Fibroblast of lung (primary cell): Measurements from ENCODE around the gene APOA1. TPM values are rescaled to one million over a fixed set of nuclear protein-coding genes. Genes with fewer than 3 reads are reported as not detected.
A peak's percentile ranks its signal among the peaks of the same experiment; 100 is the strongest.

ENCODE experiments used
- DNase-seq, 2 donors: peaks; one replicate each; pipeline versions ENCODE4 v3.0.0 to v3.0.0-alpha.2; 2010; ENCODE audit warnings: low read depth in 2 of 2
- H2AFZ ChIP-seq: 2 replicates; pipeline ENCODE4 v1.5.1; 2012; ENCODE audit warnings: low read length, control low read depth, inconsistent platforms
- H3K27ac ChIP-seq: 2 replicates; pipeline ENCODE4 v1.5.1; 2011; ENCODE audit warnings: low read length, control low read depth; ENCODE audit not compliant: insufficient read depth
- H3K27me3 ChIP-seq: 2 replicates; pipeline ENCODE4 v1.5.1; 2011; ENCODE audit warnings: mild to moderate bottlenecking, low read length; ENCODE audit not compliant: control insufficient read depth, insufficient read depth
- H3K36me3 ChIP-seq: 2 replicates; pipeline ENCODE4 v1.5.1; 2011; ENCODE audit warnings: low read length; ENCODE audit not compliant: control insufficient read depth, insufficient read depth
- H3K4me1 ChIP-seq: 2 replicates; pipeline ENCODE4 v1.5.1; 2011; ENCODE audit warnings: low read length; ENCODE audit not compliant: control insufficient read depth, insufficient read depth; ENCODE audit errors: extremely low read depth
- H3K4me2 ChIP-seq: 2 replicates; pipeline ENCODE4 v1.5.1; 2011; ENCODE audit warnings: low read length, control low read depth; ENCODE audit not compliant: insufficient read depth; ENCODE audit errors: extremely low read depth
- H3K4me3 ChIP-seq, 4 experiments: fragments of 200-600 bp in 1 of 4; sonication (generic) in 1 of 4; replicated peaks in 1 of 4; 2 replicates each; pipeline ENCODE4 v1.5.1; 2011 to 2016; ENCODE audit warnings: low read length in 4 of 4, low read depth in 3 of 4, mild to moderate bottlenecking in 3 of 4, control low read depth in 2 of 4, inconsistent platforms in 1 of 4, mixed read lengths in 1 of 4; ENCODE audit not compliant: insufficient read depth in 1 of 4; ENCODE audit errors: control extremely low read depth in 1 of 4
- H3K79me2 ChIP-seq: 2 replicates; pipeline ENCODE4 v1.5.1; 2012; ENCODE audit warnings: mild to moderate bottlenecking, low read length, inconsistent platforms; ENCODE audit not compliant: control insufficient read depth, insufficient read depth
- H3K9ac ChIP-seq: 2 replicates; pipeline ENCODE4 v1.5.1; 2011; ENCODE audit warnings: mild to moderate bottlenecking, low read length, control low read depth; ENCODE audit not compliant: insufficient read depth
- H3K9me3 ChIP-seq: 2 replicates; pipeline ENCODE4 v1.5.1; 2012; ENCODE audit warnings: low read depth, low read length; ENCODE audit not compliant: control insufficient read depth, insufficient read depth
- H4K20me1 ChIP-seq: 2 replicates; pipeline ENCODE4 v1.5.1; 2011; ENCODE audit warnings: low read length; ENCODE audit not compliant: control insufficient read depth, insufficient read depth; ENCODE audit errors: extremely low read depth
- CTCF ChIP-seq, 2 donors: IDR thresholded peaks in 1 of 2; conservative IDR thresholded peaks in 1 of 2; 1 replicate in 1 of 2; 2 replicates in 1 of 2; pipeline ENCODE4 v1.5.1; 2011 to 2012; ENCODE audit warnings: low read length in 2 of 2, control low read depth in 1 of 2, inconsistent platforms in 1 of 2, low read depth in 1 of 2, mild to moderate bottlenecking in 1 of 2
- EZH2 ChIP-seq: IDR thresholded peaks from 2 replicates; pipeline ENCODE4 v1.5.1; 2012; ENCODE audit warnings: low read length, control low read depth, mild to moderate bottlenecking; ENCODE audit errors: missing control alignments
- polyA plus RNA-seq, 2 donors: library from polyadenylated mRNA; depleted of rRNA in 1 of 2; stranded (reverse) in 1 of 2; unstranded in 1 of 2; fragments of >200 nt; gene quantifications; 2 replicates each; pipeline ENCODE4 v1.2.1, GENCODE V29; 2011 to 2012; ENCODE audit warnings: missing spikeins in 1 of 2
- total RNA-seq: library from RNA; depleted of rRNA; stranded (reverse); fragments of >200 nt; gene quantifications from 2 replicates; pipeline ENCODE4 v1.2.1, GENCODE V29; 2014

Gene APOA1
- total and polyA plus RNA-seq, 2 donors (not counting 1 experiment from before 2014, with no cell fraction given): 0.05 TPM; not detected in 1

GRCh38 chr11:116852261-116853031, 15.0 kb upstream of the APOA1 start:
- no peak overlapping the region for H2AFZ ChIP-seq
- peak overlapping the region; percentile 28 for H3K4me2 ChIP-seq
- peaks cover 20% of the 10 kb centered on the region for H3K4me1 ChIP-seq
- peak overlapping the region; percentile 48 for H3K27ac ChIP-seq
- peak; percentile 56 to 65 for DNase-seq
- no peaks in the 10 kb centered on the region for H3K27me3 ChIP-seq
- no peak overlapping the region for H3K9ac ChIP-seq
- no peaks in the 10 kb centered on the region for H3K9me3 ChIP-seq
- no peak for TF ChIP-seq CTCF (conservative IDR thresholded peaks at IDR 0.05 in 1 of 2, IDR thresholded peaks at IDR 0.05 in 1 of 2; ENCODE audit: low read depth in 1 of 2, low read length in 2 of 2)
- TF ChIP-seq EZH2: no peak
- H4K20me1 ChIP-seq: no peaks in the 10 kb centered on the region
- H3K4me3 ChIP-seq: no peak overlapping the region
- no peaks in the 10 kb centered on the region for H3K79me2 ChIP-seq
- peaks cover under 1% of the 10 kb centered on the region for H3K36me3 ChIP-seq

- peak in 1 of 2 donors; percentile 26 for DNase-seq
- no peak overlapping the region for H3K4me2 ChIP-seq
- no peak overlapping the region for H3K4me3 ChIP-seq
- H4K20me1 ChIP-seq: no peaks in the 10 kb centered on the region
- no peaks in the 10 kb centered on the region for H3K27me3 ChIP-seq
- H3K36me3 ChIP-seq: peaks cover 2% of the 10 kb centered on the region
- H3K4me1 ChIP-seq: peaks cover 20% of the 10 kb centered on the region
- no peaks in the 10 kb centered on the region for H3K9me3 ChIP-seq
- H3K27ac ChIP-seq: no peak overlapping the region
- H2AFZ ChIP-seq: no peak overlapping the region
- H3K79me2 ChIP-seq: no peaks in the 10 kb centered on the region
- no peak for TF ChIP-seq EZH2
- no peak for TF ChIP-seq CTCF (conservative IDR thresholded peaks at IDR 0.05 in 1 of 2, IDR thresholded peaks at IDR 0.05 in 1 of 2; ENCODE audit: low read depth in 1 of 2, low read length in 2 of 2)
- H3K9ac ChIP-seq: no peak overlapping the region
Measured at GRCh38 chr11:116851626-116852025, 14.2 kb upstream of the APOA1 start.

GRCh38 chr11:116849486-116849885, 12.1 kb upstream of the APOA1 start:
- Histone ChIP-seq H3K27me3 (no peaks in the 10 kb centered on the region), H3K27ac (no peak overlapping the region)
- no peak for TF ChIP-seq CTCF (conservative IDR thresholded peaks at IDR 0.05 in 1 of 2, IDR thresholded peaks at IDR 0.05 in 1 of 2; ENCODE audit: low read depth in 1 of 2, low read length in 2 of 2)
- no peak for TF ChIP-seq EZH2

More at GRCh38 chr11:116849486-116849885, 12.1 kb upstream of the APOA1 start:
- H3K79me2 ChIP-seq: no peaks in the 10 kb centered on the region
- no peak overlapping the region for H3K4me2 ChIP-seq
- H3K9ac ChIP-seq: no peak overlapping the region
- H3K9me3 ChIP-seq: no peaks in the 10 kb centered on the region
- H4K20me1 ChIP-seq: no peaks in the 10 kb centered on the region
- no peak overlapping the region for H2AFZ ChIP-seq
- H3K4me1 ChIP-seq: peaks cover 20% of the 10 kb centered on the region
- no peak overlapping the region for H3K4me3 ChIP-seq
- H3K36me3 ChIP-seq: peaks cover 9% of the 10 kb centered on the region
- no peak for DNase-seq
